K562 (cell line): ENCODE data around the gene FBXO11. TPM values are rescaled to one million over a fixed set of nuclear protein-coding genes. Genes with fewer than 3 reads are reported as not detected.
A peak's percentile ranks its signal among the peaks of the same experiment; 100 is the strongest.

Experiments used
- ARID2 ChIP-seq: fragments of 450-650 bp; IDR thresholded peaks from 2 replicates; pipeline ENCODE4 v1.6.1; 2017; ENCODE audit warnings: antibody characterized with exemption, mild to moderate bottlenecking
- BRF2 ChIP-seq: IDR thresholded peaks from 3 replicates; pipeline ENCODE4 v1.6.1; 2011; ENCODE audit warnings: borderline replicate concordance, mild to moderate bottlenecking; ENCODE audit not compliant: insufficient read length, insufficient read depth
- ELF1 ChIP-seq: fragments of 200-800 bp; sonication (Bioruptor generic); IDR thresholded peaks from 2 replicates; pipeline ENCODE4 v1.6.1; 2016; ENCODE audit warnings: missing genetic modification characterization, missing compliant biosample characterization
- ERF ChIP-seq: fragments of 450-650 bp; formaldehyde crosslinking; IDR thresholded peaks from 2 replicates; pipeline ENCODE4 v1.4.0; 2020; ENCODE audit warnings: mild to moderate bottlenecking, mixed read lengths
- FOXK1 ChIP-seq: sonication (generic); formaldehyde crosslinking; IDR thresholded peaks from 2 replicates; pipeline ENCODE4 v1.8.0; 2022; ENCODE audit warnings: missing genetic modification reagents, mild to moderate bottlenecking, borderline replicate concordance
- GABPB1 ChIP-seq: sonication (generic); formaldehyde crosslinking; IDR thresholded peaks from 2 replicates; pipeline ENCODE4 v1.8.0; 2022; ENCODE audit warnings: mild to moderate bottlenecking, missing genetic modification reagents
- LCOR ChIP-seq: sonication (generic); formaldehyde crosslinking; IDR thresholded peaks from 2 replicates; pipeline ENCODE4 v1.8.0; 2022; ENCODE audit warnings: mild to moderate bottlenecking, missing genetic modification reagents
- MITF ChIP-seq: IDR thresholded peaks from 2 replicates; pipeline ENCODE4 v1.6.1; 2014; ENCODE audit warnings: antibody characterized with exemption
- NCOA6 ChIP-seq: fragments of 450-650 bp; IDR thresholded peaks from 2 replicates; pipeline ENCODE4 v1.6.1; 2017; ENCODE audit warnings: mild to moderate bottlenecking
- RAD21 ChIP-seq, 2 experiments: fragments of 250-450 bp in 1 of 2; fragments of 450-650 bp in 1 of 2; sonication (Bioruptor Pico) in 1 of 2; formaldehyde crosslinking in 1 of 2; IDR thresholded peaks in 1 of 2; conservative IDR thresholded peaks in 1 of 2; 2 replicates each; pipeline versions ENCODE4 v1.4.0 to v1.8.0; 2020 to 2022; ENCODE audit warnings: mild to moderate bottlenecking in 2 of 2, moderate library complexity in 1 of 2
- STAG1 ChIP-seq: sonication (generic); formaldehyde crosslinking; IDR thresholded peaks from 2 replicates; pipeline ENCODE4 v1.5.0; 2020; ENCODE audit warnings: missing genetic modification reagents, borderline replicate concordance
- STAT5B ChIP-seq: fragments of 250-450 bp; sonication (Bioruptor Pico); IDR thresholded peaks from 2 replicates; pipeline ENCODE4 v1.8.0; 2021; ENCODE audit warnings: mild to moderate bottlenecking, inconsistent platforms
- SUPT5H ChIP-seq: fragments of 450-650 bp; IDR thresholded peaks from 2 replicates; pipeline ENCODE4 v1.6.1; 2016
- YY1 ChIP-seq, 3 experiments: IDR thresholded peaks; 2 replicates each; pipeline ENCODE4 v1.6.1; 2011; ENCODE audit warnings: low read length in 2 of 3, mild to moderate bottlenecking in 2 of 3, moderate library complexity in 2 of 3, borderline replicate concordance in 1 of 3, control low read depth in 1 of 3, low read depth in 1 of 3; ENCODE audit not compliant: insufficient read depth in 3 of 3, insufficient replicate concordance in 2 of 3, control insufficient read depth in 1 of 3, insufficient read length in 1 of 3; ENCODE audit errors: extremely low read depth in 1 of 3
- ZKSCAN3 ChIP-seq: fragments of 250-450 bp; sonication (Bioruptor Pico); IDR thresholded peaks from 2 replicates; pipeline ENCODE4 v1.4.0; 2020
- ZNF121 ChIP-seq: sonication (generic); formaldehyde crosslinking; conservative IDR thresholded peaks from 2 replicates; pipeline ENCODE4 v1.8.0; 2022; ENCODE audit warnings: missing genetic modification reagents
- ZNF174 ChIP-seq: fragments of 250-450 bp; sonication (Bioruptor Pico); IDR thresholded peaks from 2 replicates; pipeline ENCODE4 v1.4.0; 2020; ENCODE audit warnings: mild to moderate bottlenecking
- ZNF507 ChIP-seq: conservative IDR thresholded peaks from 2 replicates; pipeline ENCODE4 v1.6.1; 2017; ENCODE audit warnings: missing genetic modification characterization, missing compliant biosample characterization
- polyA plus RNA-seq, 8 experiments: library from polyadenylated mRNA; depleted of rRNA in 4 of 8; stranded (reverse) in 5 of 8; unstranded in 3 of 8; fragments of >200 nt; fragmentation: Nextera tagmentation in 2 of 8; fragmentation: Illumina TruSeq in 1 of 8; extraction: Ambion mirVana in 2 of 8; extraction: Trizol in 1 of 8; gene quantifications; 2 replicates each; pipeline versions ENCODE4 v1.2.1 to v1.2.3, GENCODE V29; 2011 to 2014; ENCODE audit warnings: inconsistent platforms in 1 of 8, missing spikeins in 1 of 8
- total RNA-seq, 7 experiments: library from RNA; depleted of rRNA in 6 of 7; stranded (reverse); fragments of >200 nt in 6 of 7; fragmentation: Illumina TruSeq in 2 of 7; extraction: Trizol in 2 of 7; gene quantifications; 2 replicates each; pipeline versions ENCODE4 v1.2.1 to v1.2.3, GENCODE V29; 2011 to 2021; ENCODE audit warnings: low replicate concordance in 1 of 7
- TF ChIP-seq, protein P1 (sequence below), 2 experiments: fragments of 450-650 bp; IDR thresholded peaks; 2 replicates each; pipeline ENCODE4 v1.6.1; 2016
- TF ChIP-seq, protein P2 (sequence below): fragments of 450-650 bp; IDR thresholded peaks from 2 replicates; pipeline ENCODE4 v1.6.1; 2016; ENCODE audit warnings: antibody characterized with exemption
- TF ChIP-seq, protein P3 (sequence below): sonication (generic); formaldehyde crosslinking; IDR thresholded peaks from 2 replicates; pipeline ENCODE4 v1.4.0; 2020; ENCODE audit warnings: mild to moderate bottlenecking, missing genetic modification reagents

Gene FBXO11
- total and polyA plus RNA-seq, 9 of the 15 experiments (the other 6 are each of a cell fraction or from before 2014, with no cell fraction given): 8.8 to 44.5 (median 24.1) TPM

DNA sequence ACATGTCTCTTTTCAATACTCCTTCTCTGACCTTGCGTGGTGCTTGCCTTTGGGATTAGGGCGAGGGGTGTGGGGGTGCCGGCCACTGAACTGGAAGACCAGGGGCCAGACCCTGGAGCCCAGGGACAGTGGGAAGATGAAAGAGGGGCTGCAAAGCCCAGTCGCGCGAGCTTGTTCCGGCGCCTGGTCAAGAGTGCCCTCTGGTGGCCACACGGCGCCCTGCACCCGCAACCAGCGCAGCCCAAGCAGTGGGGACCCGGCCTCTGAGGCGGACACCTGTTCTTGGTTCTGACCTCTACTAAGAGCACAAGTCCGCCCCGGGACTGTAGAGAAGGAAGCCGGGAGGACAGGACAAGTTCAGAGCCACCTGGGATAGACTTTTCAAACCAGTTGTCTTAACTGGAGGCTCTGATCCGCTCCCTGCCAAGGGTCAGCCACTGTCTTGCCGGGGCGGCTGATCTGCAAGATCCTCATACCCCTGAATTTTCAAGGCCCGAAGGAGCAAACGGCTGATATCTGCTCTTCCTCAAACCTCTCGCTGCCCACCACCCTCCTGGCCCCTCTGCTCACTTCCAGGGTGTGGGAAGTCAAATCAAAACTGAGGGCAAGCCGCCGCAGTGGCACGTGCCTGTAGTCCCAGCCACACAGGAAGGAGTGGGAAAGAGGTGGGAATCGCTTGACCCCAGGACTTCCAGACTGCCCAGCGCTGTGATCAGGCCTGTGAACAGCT, 138.3 kb downstream of the FBXO11 start (continued):
- TF ChIP-seq, protein P1, sequence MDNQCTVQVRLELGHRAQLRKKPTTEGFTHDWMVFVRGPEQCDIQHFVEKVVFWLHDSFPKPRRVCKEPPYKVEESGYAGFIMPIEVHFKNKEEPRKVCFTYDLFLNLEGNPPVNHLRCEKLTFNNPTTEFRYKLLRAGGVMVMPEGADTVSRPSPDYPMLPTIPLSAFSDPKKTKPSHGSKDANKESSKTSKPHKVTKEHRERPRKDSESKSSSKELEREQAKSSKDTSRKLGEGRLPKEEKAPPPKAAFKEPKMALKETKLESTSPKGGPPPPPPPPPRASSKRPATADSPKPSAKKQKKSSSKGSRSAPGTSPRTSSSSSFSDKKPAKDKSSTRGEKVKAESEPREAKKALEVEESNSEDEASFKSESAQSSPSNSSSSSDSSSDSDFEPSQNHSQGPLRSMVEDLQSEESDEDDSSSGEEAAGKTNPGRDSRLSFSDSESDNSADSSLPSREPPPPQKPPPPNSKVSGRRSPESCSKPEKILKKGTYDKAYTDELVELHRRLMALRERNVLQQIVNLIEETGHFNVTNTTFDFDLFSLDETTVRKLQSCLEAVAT (IDR thresholded peaks at IDR 0.05): no peak
- no peak for TF ChIP-seq STAT5B (CRISPR knock-in tag)
- no peak for TF ChIP-seq MITF
- no peak for TF ChIP-seq ELF1 (tag)
- TF ChIP-seq SUPT5H: no peak
- TF ChIP-seq ERF: no peak
- no peak for TF ChIP-seq ZNF174 (CRISPR knock-in tag)
- TF ChIP-seq, protein P2, sequence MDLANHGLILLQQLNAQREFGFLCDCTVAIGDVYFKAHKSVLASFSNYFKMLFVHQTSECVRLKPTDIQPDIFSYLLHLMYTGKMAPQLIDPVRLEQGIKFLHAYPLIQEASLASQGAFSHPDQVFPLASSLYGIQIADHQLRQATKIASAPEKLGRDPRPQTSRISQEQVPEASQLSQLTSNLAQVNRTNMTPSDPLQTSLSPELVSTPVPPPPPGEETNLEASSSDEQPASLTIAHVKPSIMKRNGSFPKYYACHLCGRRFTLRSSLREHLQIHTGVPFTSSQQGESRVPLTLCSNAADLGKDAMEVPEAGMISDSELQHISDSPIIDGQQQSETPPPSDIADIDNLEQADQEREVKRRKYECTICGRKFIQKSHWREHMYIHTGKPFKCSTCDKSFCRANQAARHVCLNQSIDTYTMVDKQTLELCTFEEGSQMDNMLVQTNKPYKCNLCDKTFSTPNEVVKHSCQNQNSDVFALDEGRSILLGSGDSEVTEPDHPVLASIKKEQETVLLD: no peak
- TF ChIP-seq YY1 (IDR thresholded peaks at IDR 0.05; ENCODE audit: borderline replicate concordance in 1 of 3, control insufficient read depth in 1 of 3, extremely low read depth in 1 of 3, insufficient read depth in 3 of 3, insufficient read length in 1 of 3, insufficient replicate concordance in 2 of 3, low read depth in 1 of 3, low read length in 2 of 3): peak in 1 of 3 experiments; percentile 53
- TF ChIP-seq BRF2: no peak
- peak; percentile 94 to 96 for TF ChIP-seq RAD21 (CRISPR knock-in tag; conservative IDR thresholded peaks at IDR 0.05 in 1 of 2, IDR thresholded peaks at IDR 0.05 in 1 of 2)
- TF ChIP-seq STAG1 (CRISPR knock-in tag): peak; percentile 75; the same call in 1 of the 2 replicates
- peak; percentile 73 for TF ChIP-seq ARID2
- TF ChIP-seq FOXK1 (CRISPR knock-in tag): no peak
- no peak for TF ChIP-seq ZNF121 (CRISPR knock-in tag)
- TF ChIP-seq, protein P3, sequence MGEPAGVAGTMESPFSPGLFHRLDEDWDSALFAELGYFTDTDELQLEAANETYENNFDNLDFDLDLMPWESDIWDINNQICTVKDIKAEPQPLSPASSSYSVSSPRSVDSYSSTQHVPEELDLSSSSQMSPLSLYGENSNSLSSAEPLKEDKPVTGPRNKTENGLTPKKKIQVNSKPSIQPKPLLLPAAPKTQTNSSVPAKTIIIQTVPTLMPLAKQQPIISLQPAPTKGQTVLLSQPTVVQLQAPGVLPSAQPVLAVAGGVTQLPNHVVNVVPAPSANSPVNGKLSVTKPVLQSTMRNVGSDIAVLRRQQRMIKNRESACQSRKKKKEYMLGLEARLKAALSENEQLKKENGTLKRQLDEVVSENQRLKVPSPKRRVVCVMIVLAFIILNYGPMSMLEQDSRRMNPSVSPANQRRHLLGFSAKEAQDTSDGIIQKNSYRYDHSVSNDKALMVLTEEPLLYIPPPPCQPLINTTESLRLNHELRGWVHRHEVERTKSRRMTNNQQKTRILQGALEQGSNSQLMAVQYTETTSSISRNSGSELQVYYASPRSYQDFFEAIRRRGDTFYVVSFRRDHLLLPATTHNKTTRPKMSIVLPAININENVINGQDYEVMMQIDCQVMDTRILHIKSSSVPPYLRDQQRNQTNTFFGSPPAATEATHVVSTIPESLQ: no peak
- TF ChIP-seq GABPB1 (CRISPR knock-in tag): peak; percentile 26; the same call in 1 of the 2 replicates
- no peak for TF ChIP-seq ZKSCAN3 (CRISPR knock-in tag)
- TF ChIP-seq LCOR: 0 out of 2 replicates have a peak, but pooled peaks have one; percentile 39
- TF ChIP-seq NCOA6: no peak
- TF ChIP-seq ZNF507 (tag): no peak
